Brain pericyte (primary cell): ENCODE results near the gene DPPA4.
A peak's percentile ranks its signal among the peaks of the same experiment; 100 is the strongest.

Experiments used
- DNase-seq: peaks from one replicate; pipeline ENCODE4 v3.0.0-alpha.2; 2012; ENCODE audit warnings: low read depth, low spot score

DPPA4 gene

DNA sequence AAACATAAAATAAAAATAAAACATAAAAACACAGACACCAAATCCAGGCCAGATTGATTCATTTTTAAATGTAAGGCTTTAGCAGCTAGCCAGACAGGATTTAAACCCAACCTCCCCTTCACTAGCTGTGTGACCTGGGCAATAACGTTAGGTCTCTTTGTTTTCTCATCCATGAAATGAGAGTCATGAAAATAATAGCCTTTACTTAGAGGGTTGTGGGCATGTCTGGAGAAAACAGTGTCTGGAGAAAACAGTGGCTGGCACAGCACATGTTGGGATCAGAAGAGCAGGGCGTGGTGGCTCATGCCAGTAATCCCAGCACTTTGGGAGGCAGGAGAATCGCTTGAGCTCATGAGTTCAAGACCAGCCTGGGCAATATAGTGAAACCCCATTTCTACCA is 1.9 kb upstream of the DPPA4 start:
- no peak for DNase-seq

DNA sequence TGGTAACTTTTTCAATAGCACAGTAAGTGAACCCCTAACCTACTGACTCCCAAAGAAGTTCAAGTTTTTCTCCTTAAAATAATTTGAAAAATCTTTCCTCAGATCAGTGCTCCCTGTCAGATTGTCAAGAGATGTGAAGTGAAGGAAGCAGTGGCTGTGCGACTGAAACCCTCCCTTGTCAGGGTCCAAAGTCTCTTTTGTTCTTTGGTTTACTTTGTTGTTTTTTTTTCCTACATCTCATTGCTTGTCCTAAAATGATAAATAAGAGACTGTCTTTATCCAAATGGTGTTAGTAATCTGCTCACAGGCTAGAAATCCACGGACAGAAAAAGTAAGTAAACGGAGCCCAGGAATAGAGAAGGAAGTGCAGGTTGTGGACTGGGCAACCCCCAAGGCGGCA is 976 bp upstream of the DPPA4 start:
- no peak for DNase-seq

DNA sequence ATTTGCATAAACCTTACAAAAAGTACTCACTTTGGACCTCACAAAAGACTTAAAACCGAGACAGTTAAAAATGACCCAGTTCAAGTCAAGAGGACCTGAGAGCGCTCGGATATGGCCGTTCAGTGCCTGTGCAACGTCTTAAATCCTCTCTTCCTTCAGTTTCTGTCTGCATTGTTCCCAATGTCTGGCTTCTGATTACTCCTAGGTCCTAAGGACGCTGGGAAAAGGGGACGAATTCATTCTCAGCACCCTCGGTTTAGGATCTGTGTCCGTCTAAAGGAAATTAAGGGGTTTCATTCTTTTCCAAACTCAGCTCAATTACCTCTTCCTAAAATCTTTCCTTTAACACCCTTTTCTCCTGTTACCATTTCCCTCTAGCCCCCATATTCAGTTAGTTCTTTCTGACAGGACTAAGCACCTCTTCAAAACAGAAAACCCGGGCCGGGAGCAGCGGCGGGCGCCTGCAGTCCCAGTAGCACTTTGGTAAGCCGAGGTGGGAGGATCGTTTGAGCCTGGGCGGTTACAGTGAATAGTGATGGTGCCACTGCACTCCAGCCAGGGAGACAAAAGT is 970 bp downstream of the DPPA4 start:
- peak; percentile 21 for DNase-seq

DNA sequence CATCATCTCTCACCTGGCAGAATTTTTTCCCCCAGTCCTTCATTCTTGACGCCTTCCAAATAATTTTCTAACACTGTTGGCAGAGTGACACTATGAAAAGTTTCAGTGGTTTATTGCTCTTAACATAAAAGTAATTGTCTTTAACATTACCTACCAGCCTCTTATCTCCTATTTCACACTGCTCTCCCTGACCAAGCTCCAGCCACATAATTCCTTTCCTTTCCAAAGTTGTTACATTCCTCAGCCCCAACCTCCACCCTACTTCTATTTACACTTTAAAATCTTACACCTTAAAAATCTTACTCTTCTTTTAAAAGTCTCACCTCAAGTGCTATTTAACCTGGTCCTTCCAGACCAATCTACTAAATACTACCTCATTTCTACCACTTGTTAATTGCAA is 2.8 kb downstream of the DPPA4 start:
- DNase-seq: no peak

DNA sequence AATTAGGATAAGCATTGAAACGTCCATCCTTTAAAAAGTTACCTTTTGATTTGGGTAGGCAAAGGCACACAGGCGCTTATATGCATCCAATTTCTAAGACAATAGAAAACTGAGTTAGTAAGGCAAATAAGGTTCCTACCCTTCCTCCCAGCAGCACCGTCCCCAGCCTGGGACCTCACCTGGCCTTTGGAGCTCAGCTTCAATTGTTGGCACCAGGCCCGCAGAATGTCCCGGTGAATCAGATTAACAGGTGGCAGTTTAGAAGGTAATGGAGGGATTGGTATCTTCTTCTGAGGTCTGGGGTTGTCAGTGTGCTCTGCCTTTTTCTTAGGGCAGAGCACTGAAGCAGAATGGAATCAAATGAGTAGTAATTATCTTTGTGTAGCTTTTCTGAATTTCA is 5.7 kb downstream of the DPPA4 start:
- no peak for DNase-seq

DNA sequence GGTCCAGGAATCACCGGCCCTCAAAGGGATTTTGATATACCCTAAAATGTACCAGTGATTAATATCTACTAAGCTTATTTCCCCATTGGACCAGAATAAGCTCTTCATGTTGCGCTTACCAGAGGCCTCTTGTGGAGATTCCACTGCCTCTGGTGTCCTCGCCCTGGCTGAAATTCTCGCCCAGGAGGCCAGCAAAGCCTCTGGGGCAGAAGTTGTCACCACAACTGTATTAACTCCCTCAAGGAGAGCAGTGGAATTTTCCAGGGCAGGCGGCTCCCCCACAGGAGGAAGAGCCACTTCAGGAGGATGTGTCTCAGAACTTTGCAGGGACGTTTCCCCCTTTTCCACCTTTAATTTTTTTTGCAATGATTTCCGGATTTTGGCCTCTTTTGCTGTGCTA is 6.9 kb downstream of the DPPA4 start:
- no peak for DNase-seq

DNA sequence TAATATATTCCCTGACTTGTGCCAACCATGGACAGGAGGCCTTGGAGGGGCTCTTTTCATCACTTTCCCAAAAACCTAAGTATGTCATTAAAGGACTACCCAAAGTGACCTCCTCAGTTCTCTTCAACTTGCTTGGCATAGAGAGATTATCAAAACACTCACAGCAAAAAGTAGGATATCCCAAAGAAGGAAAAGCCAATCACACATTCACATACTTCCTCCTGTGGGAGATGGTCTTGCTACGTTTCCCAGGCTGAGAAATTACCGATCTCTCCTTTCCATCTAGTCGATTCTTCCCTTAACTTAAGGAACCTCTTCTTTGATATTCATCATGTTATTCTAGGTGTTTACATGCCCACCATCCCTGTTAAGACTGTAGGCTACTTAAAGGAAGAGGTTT is 9.1 kb downstream of the DPPA4 start:
- no peak for DNase-seq

DNA sequence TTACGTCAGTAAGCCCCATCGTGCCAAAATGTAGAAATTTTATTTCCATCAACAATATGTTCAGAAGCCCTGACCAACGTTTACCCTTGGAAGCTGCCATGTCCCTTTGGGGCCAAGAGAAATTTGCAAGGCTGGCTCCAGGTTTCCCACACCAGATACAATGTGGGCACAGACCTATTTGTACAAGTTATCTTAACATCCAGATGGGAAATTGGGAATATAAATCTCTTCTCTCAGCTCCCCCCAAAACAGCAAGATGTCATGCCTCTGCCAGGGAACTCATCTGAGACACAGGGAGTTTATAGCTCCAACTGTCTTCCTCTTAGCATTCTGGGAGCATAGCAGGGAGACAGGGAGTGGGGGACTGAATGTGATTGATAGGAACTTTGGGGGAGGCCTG is 11.7 kb downstream of the DPPA4 start:
- no peak for DNase-seq

DNA sequence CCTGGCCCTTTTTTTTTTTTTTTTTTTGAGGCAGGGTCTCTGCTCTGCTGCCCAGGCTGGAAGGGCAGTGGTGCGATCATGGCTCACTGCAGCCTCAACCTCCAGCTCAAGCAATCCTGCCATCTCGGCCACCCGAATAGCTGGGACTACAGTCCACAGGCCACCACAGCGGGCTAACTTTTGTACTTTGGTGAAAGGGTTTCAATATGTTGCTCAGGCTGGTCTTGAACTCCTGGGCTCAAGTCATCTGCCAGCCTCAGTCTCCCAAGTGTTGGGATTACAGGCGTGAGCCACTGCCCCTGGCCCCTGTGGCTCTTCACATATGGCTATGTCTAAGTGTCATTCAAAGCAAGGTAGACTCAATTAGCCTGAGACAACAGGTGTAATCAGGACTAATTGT is 12.2 kb downstream of the DPPA4 start:
- no peak for DNase-seq

DNA sequence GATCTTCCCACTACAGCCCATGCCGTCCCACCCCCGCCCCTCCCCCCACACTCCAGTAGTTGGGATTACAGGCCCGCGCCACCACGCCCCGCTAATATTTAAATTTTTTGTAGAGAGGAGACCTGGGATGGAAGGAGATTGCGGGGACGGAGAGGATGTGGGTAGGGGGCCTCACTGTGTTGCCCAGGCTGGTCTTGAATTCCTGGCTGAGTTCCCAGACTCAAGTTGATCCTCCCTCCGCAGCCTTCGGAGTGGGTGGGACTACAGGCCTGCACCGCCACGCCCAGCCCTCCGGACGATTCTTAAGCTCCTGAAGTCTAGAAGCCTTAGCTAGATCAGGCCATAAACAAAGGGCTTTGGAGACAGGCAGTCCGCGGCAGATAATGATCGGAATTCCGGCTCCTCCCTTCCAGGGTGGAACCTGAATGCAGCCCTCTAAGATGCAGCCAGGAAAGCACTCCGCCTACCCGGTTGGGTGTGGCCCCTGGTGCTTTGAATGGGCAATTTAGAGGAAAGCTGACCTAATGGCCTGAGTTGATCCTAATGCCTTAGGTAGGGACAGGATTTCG is 21.1 kb downstream of the DPPA4 start, which contains the start of gene DPPA2:
TSS of gene DPPA2 (minus strand) at position 356 of the 569 bp plus-strand sequence. CDS start 1,975 bp downstream, outside the sequence.
- DNase-seq: no peak

DNA sequence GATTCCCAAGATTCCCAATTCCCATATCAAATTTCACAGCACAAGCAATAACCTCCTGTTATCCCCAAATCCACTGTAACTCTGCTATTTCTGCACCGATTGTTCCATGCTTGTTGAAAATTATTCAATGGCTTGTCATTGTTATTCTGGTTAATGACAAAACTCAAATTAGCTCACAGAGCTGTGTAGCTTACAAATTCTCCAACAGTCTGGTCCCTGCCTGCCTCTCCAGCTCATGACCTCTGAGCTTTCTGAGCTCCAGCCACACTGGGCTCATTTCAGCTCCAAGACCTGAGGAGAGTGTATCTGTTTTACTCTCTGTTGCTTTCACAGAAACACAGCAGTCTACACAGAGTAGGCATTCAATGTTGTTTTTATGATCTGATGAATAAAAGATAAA is 24.3 kb downstream of the DPPA4 start:
- no peak for DNase-seq

DNA sequence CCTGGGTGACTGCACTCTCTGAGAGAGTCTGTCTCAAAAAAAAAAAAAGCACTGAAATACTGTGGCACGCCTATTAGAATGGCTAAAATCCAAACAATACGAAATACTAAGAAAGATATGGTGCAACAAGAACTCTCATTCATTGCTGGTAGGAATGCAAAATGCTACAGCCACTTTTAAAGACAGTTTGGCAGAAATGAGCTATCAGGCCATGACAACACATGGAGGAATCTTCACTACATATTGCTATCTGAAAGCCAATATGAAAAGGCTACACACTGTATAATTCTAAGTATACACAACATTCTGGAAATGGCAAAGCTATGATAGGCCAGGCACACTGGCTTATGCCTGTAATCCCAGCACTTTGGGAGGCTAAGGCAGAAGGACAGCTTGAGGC is 39.9 kb downstream of the DPPA4 start:
- no peak for DNase-seq

DNA sequence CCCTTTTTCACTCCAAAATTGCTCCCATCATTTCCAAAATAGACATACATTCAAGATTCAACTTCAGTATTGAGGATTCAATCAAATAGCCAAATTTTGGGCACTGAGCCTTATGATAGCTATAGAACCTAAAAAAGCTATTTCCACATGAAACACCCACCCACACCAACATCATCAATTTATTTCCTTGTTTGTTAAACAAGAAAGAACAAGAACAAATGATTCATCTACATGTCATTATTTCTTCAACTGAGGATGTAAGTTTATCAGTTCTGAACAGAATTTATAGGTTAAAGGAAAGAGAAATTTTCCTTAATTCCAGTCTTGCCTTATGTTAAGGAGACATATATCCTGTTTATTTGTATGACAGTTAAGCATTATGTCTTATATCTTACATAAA is 53.3 kb downstream of the DPPA4 start:
- no peak for DNase-seq

DNA sequence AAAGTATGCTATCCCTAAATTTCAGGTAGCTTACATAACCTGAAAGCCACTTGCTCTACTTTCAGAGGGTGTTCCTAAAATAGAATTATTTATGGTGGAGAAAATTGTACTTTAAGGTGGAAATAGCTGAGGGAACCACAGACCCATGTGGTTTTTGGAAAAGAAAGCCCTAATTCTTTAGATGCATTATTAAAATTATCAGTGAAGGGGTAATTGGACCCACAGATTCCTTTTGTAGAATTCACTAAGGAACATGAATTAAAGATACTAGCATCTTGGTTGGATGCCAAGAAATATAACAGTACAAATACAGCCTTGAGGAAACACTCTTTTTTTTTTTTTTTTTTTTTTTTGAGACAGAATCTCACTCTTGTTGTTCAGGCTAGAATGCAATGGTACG is 58.8 kb downstream of the DPPA4 start:
- DNase-seq: no peak

DNA sequence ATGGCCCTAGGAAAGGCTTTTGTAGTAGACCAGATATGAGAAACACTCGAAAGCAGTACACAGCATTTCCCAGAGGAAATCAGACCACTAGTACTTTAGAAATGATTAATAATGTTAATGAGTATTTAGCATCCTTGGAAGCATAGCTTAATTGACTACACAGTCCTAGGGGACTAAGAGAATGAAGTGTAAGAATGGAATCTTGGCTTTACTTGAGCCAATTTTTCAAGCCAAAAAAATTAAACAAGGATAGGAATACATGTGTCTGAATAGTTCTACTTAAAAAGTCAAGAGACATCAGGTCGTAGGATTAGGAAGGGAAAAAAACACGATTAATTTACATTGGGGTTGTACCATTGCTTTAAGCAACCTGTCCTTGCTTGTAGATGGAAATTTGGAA is 59.2 kb downstream of the DPPA4 start:
- DNase-seq: no peak
